Measurements from ENCODE around the gene SNUPN.
"Not testable (repeated sequence)": the region's sequence is repeated elsewhere in the genome, so short reads cannot be mapped to it uniquely, and the experiment has no call there.

SNUPN gene

GRCh38 chr15:75578173-75578947 lies 47.2 kb downstream of the SNUPN start:
- DNase-seq, result peak; percentile 37 to 56

- DNase-seq, result peak; percentile 28 to 30
Observed at GRCh38 chr15:75577401-75578172, 47.9 kb downstream of the SNUPN start.

- no peak for DNase-seq
Observed at GRCh38 chr15:75573648-75574384, 51.7 kb downstream of the SNUPN start.

GRCh38 chr15:75570126-75570845 lies 55.2 kb downstream of the SNUPN start:
- DNase-seq, result no peak

GRCh38 chr15:75565062-75565970 lies 60.2 kb downstream of the SNUPN start:
- DNase-seq, result no peak

- DNase-seq, result no peak
Observed at GRCh38 chr15:75561888-75562287, 63.6 kb downstream of the SNUPN start.

GRCh38 chr15:75559360-75559759 lies 66.2 kb downstream of the SNUPN start:
- DNase-seq, result not testable (repeated sequence)

GRCh38 chr15:75558955-75559354 lies 66.6 kb downstream of the SNUPN start:
- DNase-seq, result not testable (repeated sequence)

- DNase-seq, result no peak
Observed at GRCh38 chr15:75554717-75555116, 70.8 kb downstream of the SNUPN start.

- no peak for DNase-seq
Observed at GRCh38 chr15:75553659-75554058, 71.9 kb downstream of the SNUPN start.

GRCh38 chr15:75551091-75551490 lies 74.4 kb downstream of the SNUPN start:
- DNase-seq, result no peak
